ENCODE data around the gene FSTL4. TPM values are rescaled to one million over a fixed set of nuclear protein-coding genes. Genes with fewer than 3 reads are reported as not detected.

The FSTL4 gene
- total RNA-seq, 2 donors from 2014 or later: 4.4 to 5.5 TPM

- H3K4me1 ChIP-seq (ENCODE audit: control insufficient read depth, insufficient read depth, low read length): no peaks in the 10 kb centered on the region
- H3K36me3 Mint-ChIP-seq (ENCODE audit: low read depth): no peaks in the 10 kb centered on the region
- H3K27me3 ChIP-seq (ENCODE audit: control insufficient read depth, insufficient read depth, low read length, poor library complexity, severe bottlenecking): no peaks in the 10 kb centered on the region
- peaks cover 11% of the 10 kb centered on the region for H3K4me1 Mint-ChIP-seq
- H3K9me3 Mint-ChIP-seq: no peaks in the 10 kb centered on the region
- H3K4me3 ChIP-seq (ENCODE audit: low read length): no peak overlapping the region
- 89 to 91% methylated on average over 3 of the region's 3 CpGs for WGBS, 2 experiments (ENCODE audit: insufficient coverage in 1 of 2, insufficient read length in 1 of 2)
- no peak overlapping the region for H3K4me3 Mint-ChIP-seq
- no peak overlapping the region for H3K9ac ChIP-seq (ENCODE audit: extremely low read depth, low read length, poor library complexity, severe bottlenecking)
- TF ChIP-seq CTCF (conservative IDR thresholded peaks at IDR 0.05): no peak
- H3K36me3 ChIP-seq (ENCODE audit: control insufficient read depth, insufficient read depth, low read length): no peaks in the 10 kb centered on the region
- no peaks in the 10 kb centered on the region for H3K27me3 Mint-ChIP-seq (ENCODE audit: insufficient read depth)
- H3K9me3 ChIP-seq (ENCODE audit: control insufficient read depth, low read length): no peaks in the 10 kb centered on the region
- no peak overlapping the region for H3K27ac Mint-ChIP-seq
- DNase-seq: no peak
- no peak overlapping the region for H3K27ac ChIP-seq (ENCODE audit: low read depth, low read length)
Measured at GRCh38 chr5:133232435-133232834, 379.9 kb downstream of the FSTL4 start.

- Histone ChIP-seq H3K9me3 (ENCODE audit: control insufficient read depth, low read length) (no peaks in the 10 kb centered on the region), H3K36me3 (ENCODE audit: control insufficient read depth, insufficient read depth, low read length) (no peaks in the 10 kb centered on the region), H3K27me3 (ENCODE audit: control insufficient read depth, insufficient read depth, low read length, poor library complexity, severe bottlenecking) (no peaks in the 10 kb centered on the region), H3K4me3 (ENCODE audit: low read length) (no peak overlapping the region), H3K4me1 (ENCODE audit: control insufficient read depth, insufficient read depth, low read length) (no peaks in the 10 kb centered on the region), H3K9ac (ENCODE audit: extremely low read depth, low read length, poor library complexity, severe bottlenecking) (no peak overlapping the region), H3K27ac (ENCODE audit: low read depth, low read length) (no peak overlapping the region)
- 81 to 90% methylated on average over 3 to 6 of the region's 6 CpGs for WGBS, 2 experiments (ENCODE audit: insufficient coverage in 1 of 2, insufficient read length in 1 of 2)
- H3K4me1 Mint-ChIP-seq: peaks cover 7% of the 10 kb centered on the region
- no peak overlapping the region for H3K27ac Mint-ChIP-seq
- no peaks in the 10 kb centered on the region for H3K27me3 Mint-ChIP-seq (ENCODE audit: insufficient read depth)
- DNase-seq: no peak
- no peak overlapping the region for H3K4me3 Mint-ChIP-seq
- TF ChIP-seq CTCF (conservative IDR thresholded peaks at IDR 0.05): no peak
- no peaks in the 10 kb centered on the region for H3K9me3 Mint-ChIP-seq
- H3K36me3 Mint-ChIP-seq (ENCODE audit: low read depth): no peaks in the 10 kb centered on the region
Measured at GRCh38 chr5:133232011-133232410, 380.3 kb downstream of the FSTL4 start.

GRCh38 chr5:133230823-133231578, 381.3 kb downstream of the FSTL4 start:
- Mint-ChIP-seq H3K27me3 (ENCODE audit: insufficient read depth) (no peaks in the 10 kb centered on the region), H3K27ac (no peak overlapping the region), H3K4me1 (no peaks in the 10 kb centered on the region), H3K9me3 (no peaks in the 10 kb centered on the region), H3K36me3 (ENCODE audit: low read depth) (no peaks in the 10 kb centered on the region), H3K4me3 (no peak overlapping the region)
- TF ChIP-seq CTCF (conservative IDR thresholded peaks at IDR 0.05): no peak
- H3K9ac ChIP-seq (ENCODE audit: extremely low read depth, low read length, poor library complexity, severe bottlenecking): no peak overlapping the region
- no peaks in the 10 kb centered on the region for H3K9me3 ChIP-seq (ENCODE audit: control insufficient read depth, low read length)
- DNase-seq: no peak
- no peak overlapping the region for H3K27ac ChIP-seq (ENCODE audit: low read depth, low read length)
- no peaks in the 10 kb centered on the region for H3K36me3 ChIP-seq (ENCODE audit: control insufficient read depth, insufficient read depth, low read length)
- no peak overlapping the region for H3K4me3 ChIP-seq (ENCODE audit: low read length)
- no peaks in the 10 kb centered on the region for H3K27me3 ChIP-seq (ENCODE audit: control insufficient read depth, insufficient read depth, low read length, poor library complexity, severe bottlenecking)
- WGBS, 2 experiments (ENCODE audit: insufficient coverage in 1 of 2, insufficient read length in 1 of 2): 70 to 83% methylated on average over 5 to 9 of the region's 9 CpGs
- no peaks in the 10 kb centered on the region for H3K4me1 ChIP-seq (ENCODE audit: control insufficient read depth, insufficient read depth, low read length)
